ENCODE measurements around the gene CHIT1.

CHIT1 gene

GRCh38 chr1:203175827-203176241 is 53.6 kb downstream of the CHIT1 start:
- DNase-seq (ENCODE audit: low read depth, low spot score): no peak

GRCh38 chr1:203175237-203175826 is 54.1 kb downstream of the CHIT1 start, which contains the start of gene MYBPH:
Gene MYBPH (minus strand): TSS chr1:203175826. CDS start chr1:203175755, 71 bp downstream.
- DNase-seq (ENCODE audit: low read depth, low spot score): no peak

GRCh38 chr1:203174324-203174985 is 55.0 kb downstream of the CHIT1 start:
- no peak for DNase-seq (ENCODE audit: low read depth, low spot score)

- DNase-seq (ENCODE audit: low read depth, low spot score): no peak
Observed at GRCh38 chr1:203173566-203173965, 55.9 kb downstream of the CHIT1 start.

- no peak for DNase-seq (ENCODE audit: low read depth, low spot score)
Observed at GRCh38 chr1:203173011-203173555, 56.4 kb downstream of the CHIT1 start.

GRCh38 chr1:203172184-203173010 is 57.1 kb downstream of the CHIT1 start:
- DNase-seq (ENCODE audit: low read depth, low spot score): peak; percentile 72

GRCh38 chr1:203171341-203172183 is 57.9 kb downstream of the CHIT1 start:
- no peak for DNase-seq (ENCODE audit: low read depth, low spot score)

GRCh38 chr1:203170625-203171330 is 58.7 kb downstream of the CHIT1 start:
- DNase-seq (ENCODE audit: low read depth, low spot score): no peak

GRCh38 chr1:203169770-203170520 is 59.5 kb downstream of the CHIT1 start:
- no peak for DNase-seq (ENCODE audit: low read depth, low spot score)

- DNase-seq (ENCODE audit: low read depth, low spot score): no peak
Observed at GRCh38 chr1:203168991-203169390, 60.5 kb downstream of the CHIT1 start.

GRCh38 chr1:203168256-203168786 is 61.2 kb downstream of the CHIT1 start:
- no peak for DNase-seq (ENCODE audit: low read depth, low spot score)

GRCh38 chr1:203167913-203168200 is 61.6 kb downstream of the CHIT1 start:
- no peak for DNase-seq (ENCODE audit: low read depth, low spot score)

GRCh38 chr1:203167026-203167912 is 62.2 kb downstream of the CHIT1 start:
- DNase-seq (ENCODE audit: low read depth, low spot score): no peak

- DNase-seq (ENCODE audit: low read depth, low spot score): no peak
Observed at GRCh38 chr1:203166192-203166940, 63.1 kb downstream of the CHIT1 start.
